Peyer's patch (tissue), 4 donors: ENCODE results near the gene TES.
A peak's percentile ranks its signal among the peaks of the same experiment; 100 is the strongest.

Source experiments
- POLR2A ChIP-seq, 2 donors: fragments of 450-650 bp; IDR thresholded peaks; one replicate each; pipeline ENCODE4 v1.5.1; 2017; ENCODE audit warnings: antibody characterized with exemption in 2 of 2, mild to moderate bottlenecking in 2 of 2, moderate library complexity in 2 of 2
- TF ChIP-seq, protein P1 (sequence below), 6 experiments: fragments of 450-650 bp in 4 of 6; fragments of 200-600 bp in 2 of 6; sonication (generic) in 1 of 6; IDR thresholded peaks; one replicate each; pipeline ENCODE4 v1.5.1; 2017 to 2019; ENCODE audit warnings: antibody characterized with exemption in 6 of 6, mild to moderate bottlenecking in 3 of 6, moderate library complexity in 1 of 6

DNA sequence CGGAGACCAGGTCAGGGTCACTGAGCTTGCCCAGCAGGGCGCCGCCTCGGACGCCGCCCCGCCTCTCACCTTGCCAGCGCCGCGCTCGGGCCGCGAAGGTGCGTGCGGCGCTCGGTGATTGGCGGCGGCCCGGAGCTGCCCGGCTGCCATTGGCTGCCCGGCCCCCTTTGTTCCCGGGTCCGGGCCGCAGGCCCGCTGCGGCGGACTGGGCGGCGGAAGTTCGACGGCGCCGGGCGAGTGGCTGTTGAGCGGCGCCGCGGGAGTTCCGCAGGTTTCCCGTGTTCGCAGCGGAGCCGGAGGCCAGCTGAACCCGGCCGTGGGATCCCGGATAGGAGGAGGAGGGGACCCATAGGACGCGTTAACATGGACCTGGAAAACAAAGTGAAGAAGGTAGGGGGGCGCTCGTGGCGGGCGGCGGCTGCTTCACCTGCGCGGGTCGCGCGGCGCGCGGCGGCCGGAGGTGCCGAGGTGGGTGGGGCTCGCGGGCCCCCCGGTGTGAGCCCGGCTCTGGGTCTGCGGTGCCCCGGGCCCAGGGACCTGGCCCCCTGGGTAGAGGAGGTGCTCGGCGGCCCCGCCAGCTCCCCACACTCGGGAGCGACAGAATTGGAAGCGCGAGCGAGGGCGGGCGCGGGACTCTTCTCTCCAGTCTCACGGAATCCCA lies at the start of gene TES:
- TF ChIP-seq POLR2A (IDR thresholded peaks at IDR 0.05), result peak; percentile 95 to 96
- TF ChIP-seq, protein P1, sequence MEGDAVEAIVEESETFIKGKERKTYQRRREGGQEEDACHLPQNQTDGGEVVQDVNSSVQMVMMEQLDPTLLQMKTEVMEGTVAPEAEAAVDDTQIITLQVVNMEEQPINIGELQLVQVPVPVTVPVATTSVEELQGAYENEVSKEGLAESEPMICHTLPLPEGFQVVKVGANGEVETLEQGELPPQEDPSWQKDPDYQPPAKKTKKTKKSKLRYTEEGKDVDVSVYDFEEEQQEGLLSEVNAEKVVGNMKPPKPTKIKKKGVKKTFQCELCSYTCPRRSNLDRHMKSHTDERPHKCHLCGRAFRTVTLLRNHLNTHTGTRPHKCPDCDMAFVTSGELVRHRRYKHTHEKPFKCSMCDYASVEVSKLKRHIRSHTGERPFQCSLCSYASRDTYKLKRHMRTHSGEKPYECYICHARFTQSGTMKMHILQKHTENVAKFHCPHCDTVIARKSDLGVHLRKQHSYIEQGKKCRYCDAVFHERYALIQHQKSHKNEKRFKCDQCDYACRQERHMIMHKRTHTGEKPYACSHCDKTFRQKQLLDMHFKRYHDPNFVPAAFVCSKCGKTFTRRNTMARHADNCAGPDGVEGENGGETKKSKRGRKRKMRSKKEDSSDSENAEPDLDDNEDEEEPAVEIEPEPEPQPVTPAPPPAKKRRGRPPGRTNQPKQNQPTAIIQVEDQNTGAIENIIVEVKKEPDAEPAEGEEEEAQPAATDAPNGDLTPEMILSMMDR (IDR thresholded peaks at IDR 0.05), result peak in 1 of 6 experiments; percentile 0
